Upper lobe of left lung (tissue), 6 donors: ENCODE data around the gene UXS1. TPM values are rescaled to one million over a fixed set of nuclear protein-coding genes. Genes with fewer than 3 reads are reported as not detected.

Experiments used
- ATAC-seq, 2 donors: fragments of 200-7000 bp; cut with Tn5 transposase; one replicate each; pipeline ENCODE4 v1.9.1; 2022; ENCODE audit warnings: mild to moderate bottlenecking in 2 of 2, moderate library complexity in 2 of 2; ENCODE audit not compliant: low FRiP score in 2 of 2
- DNase-seq, 2 donors: peaks; one replicate each; pipeline ENCODE4 v3.0.0-alpha.2; 2019 to 2020
- H3K27ac ChIP-seq, 4 donors: fragments of 200-600 bp; sonication (generic); one replicate each; pipeline ENCODE4 v1.5.1; 2016 to 2019
- H3K27me3 ChIP-seq, 4 donors: fragments of 200-600 bp; sonication (generic); one replicate each; pipeline ENCODE4 v1.5.1; 2017 to 2019
- H3K36me3 ChIP-seq, 4 donors: fragments of 200-600 bp; sonication (generic); one replicate each; pipeline ENCODE4 v1.5.1; 2016 to 2019
- H3K4me1 ChIP-seq, 4 donors: fragments of 200-600 bp; sonication (generic); one replicate each; pipeline ENCODE4 v1.5.1; 2018 to 2019
- H3K4me3 ChIP-seq, 4 donors: fragments of 200-600 bp; sonication (generic); one replicate each; pipeline ENCODE4 v1.5.1; 2017 to 2019; ENCODE audit warnings: mild to moderate bottlenecking in 2 of 4, moderate library complexity in 1 of 4
- H3K9me3 ChIP-seq, 4 donors: fragments of 200-600 bp; sonication (generic); one replicate each; pipeline ENCODE4 v1.5.1; 2018 to 2019
- CTCF ChIP-seq, 6 experiments: fragments of 450-650 bp in 4 of 6; fragments of 200-600 bp in 2 of 6; sonication (generic) in 2 of 6; IDR thresholded peaks; one replicate each; pipeline ENCODE4 v1.5.1; 2016 to 2019; ENCODE audit warnings: antibody characterized with exemption in 6 of 6
- EP300 ChIP-seq, 4 donors: sonication (generic); formaldehyde crosslinking; IDR thresholded peaks; one replicate each; pipeline ENCODE4 v1.5.1; 2017; ENCODE audit warnings: antibody characterized with exemption in 4 of 4, control low read depth in 2 of 4
- POLR2A ChIP-seq, 4 donors: fragments of 450-650 bp; IDR thresholded peaks; one replicate each; pipeline ENCODE4 v1.5.1; 2016 to 2017; ENCODE audit warnings: antibody characterized with exemption in 4 of 4, mild to moderate bottlenecking in 2 of 4
- POLR2AphosphoS5 ChIP-seq, 2 donors: sonication (generic); formaldehyde crosslinking; IDR thresholded peaks; one replicate each; pipeline ENCODE4 v1.5.1; 2017; ENCODE audit warnings: antibody characterized with exemption in 2 of 2
- WGBS, 2 donors: methylation state at CpG; one replicate each; pipeline ENCODE4 v1.1.5; 2017 to 2018; 5-methylcytosine and 5-hydroxymethylcytosine counted together
- total RNA-seq, 6 donors: library from RNA; depleted of rRNA in 4 of 6; stranded (reverse); fragments of >200 nt in 4 of 6; gene quantifications; one replicate each; pipeline versions ENCODE4 v1.1.0 to v1.2.1, GENCODE V29; 2016 to 2021
- donor health status: DM: no; HTN: no; CAD: no; lungs with moderate emphysema.
- donor health status: DM: no; HTN: yes; CAD: no; lungs with severe emphysema.

UXS1 gene
- total RNA-seq, 6 donors from 2014 or later: 53.1 to 183 (median 93.5) TPM

DNA sequence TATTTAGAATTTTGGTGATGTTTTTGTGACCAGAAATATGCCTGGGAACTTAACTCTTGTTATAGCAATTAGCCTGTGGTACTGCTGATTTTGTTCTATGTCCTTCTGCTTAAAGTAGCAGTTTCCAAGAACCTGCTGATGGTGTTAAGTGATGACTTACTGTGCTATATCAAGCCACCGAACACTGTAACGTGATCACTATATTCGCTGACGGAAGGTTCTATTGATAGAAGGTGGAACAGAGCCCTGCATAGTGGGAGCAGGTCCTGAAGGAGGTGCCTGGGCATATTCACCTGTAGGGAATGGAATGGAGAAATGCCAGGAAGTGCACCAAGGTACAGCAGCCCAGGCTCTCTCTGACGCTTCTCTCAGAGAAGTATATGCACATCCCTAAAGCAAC is 76.8 kb downstream of the UXS1 start:
- DNase-seq (no peak), ATAC-seq (no peak)
- no peaks in the 10 kb centered on the region for H3K27me3 ChIP-seq
- H3K27ac ChIP-seq: no peak overlapping the region
- H3K9me3 ChIP-seq: no peaks in the 10 kb centered on the region
- H3K36me3 ChIP-seq: peaks cover under 1 to 41% (median 18%) of the 10 kb centered on the region in 4 donors
- WGBS, 2 donors: 91 to 96% methylated on average over 4 to 5 of the region's 5 CpGs
- no peak overlapping the region for H3K4me3 ChIP-seq
- no peak for TF ChIP-seq CTCF (IDR thresholded peaks at IDR 0.05)
- H3K4me1 ChIP-seq: peaks cover 0 to 17% (median 2%) of the 10 kb centered on the region in 4 donors

GRCh38 chr2:106116248-106116647 is 77.9 kb downstream of the UXS1 start:
- Histone ChIP-seq H3K4me3 (no peak overlapping the region), H3K9me3 (no peaks in the 10 kb centered on the region), H3K27ac (no peak overlapping the region), H3K36me3 (peaks cover 8 to 42% (median 22%) of the 10 kb centered on the region in 4 donors), H3K27me3 (no peaks in the 10 kb centered on the region), H3K4me1 (peaks cover 0 to 17% (median 2%) of the 10 kb centered on the region in 4 donors)
- WGBS, 2 donors: 70 to 90% methylated on average over 5 of the region's 5 CpGs
- DNase-seq: no peak
- TF ChIP-seq POLR2A (IDR thresholded peaks at IDR 0.05) (no peak), EP300 (IDR thresholded peaks at IDR 0.05) (no peak), POLR2AphosphoS5 (IDR thresholded peaks at IDR 0.05) (no peak), CTCF (IDR thresholded peaks at IDR 0.05) (no peak)
- no peak for ATAC-seq

DNA sequence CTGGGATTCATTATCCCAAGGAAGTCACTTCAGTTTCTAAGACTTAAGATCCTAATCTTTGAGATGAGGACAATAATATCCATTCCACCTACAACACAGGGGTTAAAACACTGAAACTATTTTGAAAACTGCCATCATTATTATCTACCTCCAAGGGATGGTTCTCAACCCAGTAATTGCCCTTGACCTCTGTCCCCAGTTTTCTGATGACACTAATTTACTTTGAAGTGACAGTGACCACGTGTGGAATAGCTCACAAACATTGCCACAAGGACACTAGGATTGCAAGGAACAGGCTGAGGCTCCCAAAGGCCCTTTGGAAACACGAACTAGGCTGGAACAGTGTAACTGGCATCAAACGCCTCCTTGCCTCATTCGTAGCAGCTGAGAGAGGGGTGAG is 78.4 kb downstream of the UXS1 start:
- TF ChIP-seq POLR2A (IDR thresholded peaks at IDR 0.05) (no peak), POLR2AphosphoS5 (IDR thresholded peaks at IDR 0.05) (no peak), EP300 (IDR thresholded peaks at IDR 0.05) (no peak), CTCF (IDR thresholded peaks at IDR 0.05) (no peak)
- Histone ChIP-seq H3K36me3 (peaks cover 8 to 42% (median 26%) of the 10 kb centered on the region in 4 donors), H3K27ac (no peak overlapping the region), H3K9me3 (no peaks in the 10 kb centered on the region), H3K4me1 (peaks cover 0 to 17% (median 2%) of the 10 kb centered on the region in 4 donors), H3K4me3 (no peak overlapping the region), H3K27me3 (no peaks in the 10 kb centered on the region)
- no peak for DNase-seq
- no peak for ATAC-seq
- whole genome bisulfite sequencing, 2 donors: 87 to 88% methylated on average over 4 of the region's 4 CpGs

- H3K4me1 ChIP-seq: peaks cover 0 to 17% (median 2%) of the 10 kb centered on the region in 4 donors
- H3K27ac ChIP-seq: no peak overlapping the region
- peaks cover 8 to 43% (median 26%) of the 10 kb centered on the region in 4 donors for H3K36me3 ChIP-seq
- no peak for DNase-seq
- ATAC-seq: no peak
- 75 to 100% methylated on average over 1 to 2 of the region's 2 CpGs for WGBS, 2 donors
- no peaks in the 10 kb centered on the region for H3K27me3 ChIP-seq
- H3K9me3 ChIP-seq: no peaks in the 10 kb centered on the region
- H3K4me3 ChIP-seq: no peak overlapping the region
- no peak for TF ChIP-seq CTCF (IDR thresholded peaks at IDR 0.05)
- TF ChIP-seq POLR2AphosphoS5 (IDR thresholded peaks at IDR 0.05): no peak
- no peak for TF ChIP-seq EP300 (IDR thresholded peaks at IDR 0.05)
- no peak for TF ChIP-seq POLR2A (IDR thresholded peaks at IDR 0.05)
These were observed 78.9 kb downstream of the UXS1 start for GRCh38 chr2:106115250-106115649.

- TF ChIP-seq CTCF (IDR thresholded peaks at IDR 0.05) (no peak), EP300 (IDR thresholded peaks at IDR 0.05) (no peak), POLR2AphosphoS5 (IDR thresholded peaks at IDR 0.05) (no peak), POLR2A (IDR thresholded peaks at IDR 0.05) (no peak)
- ATAC-seq (no peak), DNase-seq (no peak)
- H3K4me1 ChIP-seq: peaks cover 0 to 17% (median 2%) of the 10 kb centered on the region in 4 donors
- H3K36me3 ChIP-seq: peaks cover 8 to 41% (median 31%) of the 10 kb centered on the region in 4 donors
- no peaks in the 10 kb centered on the region for H3K9me3 ChIP-seq
- no peak overlapping the region for H3K4me3 ChIP-seq
- H3K27ac ChIP-seq: peak overlapping the region; percentile 65 to 82 (median 74)
- WGBS, 2 donors: 79 to 81% methylated on average over 3 to 4 of the region's 4 CpGs
- H3K27me3 ChIP-seq: no peaks in the 10 kb centered on the region
These were observed 79.9 kb downstream of the UXS1 start for GRCh38 chr2:106114166-106114565.
